Measurements from ENCODE around the gene GDNF. TPM values are rescaled to one million over a fixed set of nuclear protein-coding genes. Genes with fewer than 3 reads are reported as not detected.

The GDNF gene
- total and polyA plus RNA-seq, 2 donors: 0.07 to 0.24 TPM

DNA sequence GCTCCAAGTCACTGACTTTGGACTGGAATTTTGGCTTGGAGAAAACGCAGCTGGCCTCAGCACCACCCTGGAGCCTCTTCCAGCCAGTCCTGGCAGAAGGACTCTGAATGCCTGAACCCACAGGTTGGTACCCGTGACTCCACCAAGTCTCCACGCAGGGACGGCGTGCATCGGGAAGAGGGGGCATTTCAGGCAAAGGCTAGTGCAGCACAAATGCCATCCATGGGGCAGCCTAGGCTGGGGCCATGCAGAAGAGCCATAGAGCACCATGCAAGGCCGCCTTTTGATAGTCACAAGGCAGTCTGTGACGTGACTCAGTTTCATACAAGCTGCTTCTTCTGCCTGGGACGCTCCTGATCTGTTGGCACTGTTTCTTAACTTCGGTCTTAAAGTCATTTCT lies 28.0 kb downstream of the GDNF start:
- Histone ChIP-seq H3K4me3 (ENCODE audit: low read length in 2 of 2) (no peak overlapping the region), H3K36me3 (ENCODE audit: control insufficient read depth in 2 of 2, insufficient read depth in 2 of 2, low read length in 1 of 2) (no peaks in the 10 kb centered on the region), H3K9me3 (ENCODE audit: control insufficient read depth in 2 of 2, insufficient read depth in 1 of 2, low read length in 1 of 2) (no peaks in the 10 kb centered on the region), H3K4me1 (ENCODE audit: control insufficient read depth in 2 of 2, insufficient read depth in 2 of 2, low read length in 2 of 2) (no peaks in the 10 kb centered on the region), H3K27ac (ENCODE audit: low read depth in 1 of 2, low read length in 1 of 2) (no peak overlapping the region), H3K27me3 (ENCODE audit: control insufficient read depth in 2 of 2, insufficient read depth in 1 of 2, low read length in 1 of 2) (no peaks in the 10 kb centered on the region)
- 95% methylated on average over 10 of the region's 10 CpGs for WGBS
- DNase-seq (ENCODE audit: low read depth in 6 of 9, low spot score in 9 of 9): no peak

- no peak for DNase-seq (ENCODE audit: low read depth in 6 of 9, low spot score in 9 of 9)
- 86% methylated on average over 14 of the region's 14 CpGs for WGBS
- no peak overlapping the region for H3K4me3 ChIP-seq (ENCODE audit: low read length in 2 of 2)
- no peak overlapping the region for H3K27ac ChIP-seq (ENCODE audit: low read depth in 1 of 2, low read length in 1 of 2)
- no peaks in the 10 kb centered on the region for H3K4me1 ChIP-seq (ENCODE audit: control insufficient read depth in 2 of 2, insufficient read depth in 2 of 2, low read length in 2 of 2)
- H3K27me3 ChIP-seq (ENCODE audit: control insufficient read depth in 2 of 2, insufficient read depth in 1 of 2, low read length in 1 of 2): no peaks in the 10 kb centered on the region
- no peaks in the 10 kb centered on the region for H3K9me3 ChIP-seq (ENCODE audit: control insufficient read depth in 2 of 2, insufficient read depth in 1 of 2, low read length in 1 of 2)
- no peaks in the 10 kb centered on the region for H3K36me3 ChIP-seq (ENCODE audit: control insufficient read depth in 2 of 2, insufficient read depth in 2 of 2, low read length in 1 of 2)
Observed at GRCh38 chr5:37810311-37810710, 29.5 kb downstream of the GDNF start.

GRCh38 chr5:37808945-37809344 lies 30.9 kb downstream of the GDNF start:
- Histone ChIP-seq H3K4me3 (ENCODE audit: low read length in 2 of 2) (no peak overlapping the region), H3K27me3 (ENCODE audit: control insufficient read depth in 2 of 2, insufficient read depth in 1 of 2, low read length in 1 of 2) (no peaks in the 10 kb centered on the region), H3K36me3 (ENCODE audit: control insufficient read depth in 2 of 2, insufficient read depth in 2 of 2, low read length in 1 of 2) (no peaks in the 10 kb centered on the region), H3K4me1 (ENCODE audit: control insufficient read depth in 2 of 2, insufficient read depth in 2 of 2, low read length in 2 of 2) (no peaks in the 10 kb centered on the region), H3K27ac (ENCODE audit: low read depth in 1 of 2, low read length in 1 of 2) (no peak overlapping the region), H3K9me3 (ENCODE audit: control insufficient read depth in 2 of 2, insufficient read depth in 1 of 2, low read length in 1 of 2) (no peaks in the 10 kb centered on the region)
- no peak for DNase-seq (ENCODE audit: low read depth in 6 of 9, low spot score in 9 of 9)
- 92% methylated on average over 5 of the region's 5 CpGs for WGBS

- WGBS: 94% methylated on average over 7 of the region's 7 CpGs
Observed at GRCh38 chr5:37807621-37808301, 32.1 kb downstream of the GDNF start.

DNA sequence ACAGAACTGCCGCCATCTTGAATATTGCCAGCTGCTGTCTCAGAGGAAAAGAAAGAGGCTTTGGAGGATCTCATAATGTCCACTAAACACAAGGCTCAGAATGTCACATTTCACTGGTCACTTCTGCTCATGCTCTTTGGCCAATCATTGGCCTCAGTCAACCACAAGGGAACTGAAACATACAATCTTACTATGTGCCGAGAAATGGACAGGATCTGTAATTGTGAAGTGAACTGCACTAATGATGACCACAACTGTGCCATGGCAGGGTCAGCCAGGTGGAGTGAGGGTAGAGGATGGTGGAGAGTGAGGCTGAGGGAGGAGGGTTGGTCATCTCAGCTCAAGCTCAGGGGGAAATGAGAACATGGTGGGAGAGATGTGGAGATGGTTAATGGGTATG lies 32.8 kb downstream of the GDNF start:
- 98% methylated on average over 2 of the region's 2 CpGs for WGBS
- H3K9me3 ChIP-seq (ENCODE audit: control insufficient read depth in 2 of 2, insufficient read depth in 1 of 2, low read length in 1 of 2): no peaks in the 10 kb centered on the region
- H3K36me3 ChIP-seq (ENCODE audit: control insufficient read depth in 2 of 2, insufficient read depth in 2 of 2, low read length in 1 of 2): no peaks in the 10 kb centered on the region
- no peak overlapping the region for H3K4me3 ChIP-seq (ENCODE audit: low read length in 2 of 2)
- H3K27me3 ChIP-seq (ENCODE audit: control insufficient read depth in 2 of 2, insufficient read depth in 1 of 2, low read length in 1 of 2): no peaks in the 10 kb centered on the region
- DNase-seq (ENCODE audit: low read depth in 6 of 9, low spot score in 9 of 9): no peak
- H3K4me1 ChIP-seq (ENCODE audit: control insufficient read depth in 2 of 2, insufficient read depth in 2 of 2, low read length in 2 of 2): no peaks in the 10 kb centered on the region
- no peak overlapping the region for H3K27ac ChIP-seq (ENCODE audit: low read depth in 1 of 2, low read length in 1 of 2)

More at GRCh38 chr5:37807621-37808301, 32.1 kb downstream of the GDNF start:
- Histone ChIP-seq H3K27me3 (ENCODE audit: control insufficient read depth in 2 of 2, insufficient read depth in 1 of 2, low read length in 1 of 2) (no peaks in the 10 kb centered on the region), H3K9me3 (ENCODE audit: control insufficient read depth in 2 of 2, insufficient read depth in 1 of 2, low read length in 1 of 2) (no peaks in the 10 kb centered on the region), H3K36me3 (ENCODE audit: control insufficient read depth in 2 of 2, insufficient read depth in 2 of 2, low read length in 1 of 2) (no peaks in the 10 kb centered on the region), H3K4me1 (ENCODE audit: control insufficient read depth in 2 of 2, insufficient read depth in 2 of 2, low read length in 2 of 2) (no peaks in the 10 kb centered on the region), H3K27ac (ENCODE audit: low read depth in 1 of 2, low read length in 1 of 2) (no peak overlapping the region), H3K4me3 (ENCODE audit: low read length in 2 of 2) (no peak overlapping the region)
- DNase-seq (ENCODE audit: low read depth in 6 of 9, low spot score in 9 of 9): no peak

GRCh38 chr5:37806476-37806875 lies 33.4 kb downstream of the GDNF start:
- WGBS: 91% methylated on average over 8 of the region's 8 CpGs
- Histone ChIP-seq H3K27ac (ENCODE audit: low read depth in 1 of 2, low read length in 1 of 2) (no peak overlapping the region), H3K4me3 (ENCODE audit: low read length in 2 of 2) (no peak overlapping the region), H3K4me1 (ENCODE audit: control insufficient read depth in 2 of 2, insufficient read depth in 2 of 2, low read length in 2 of 2) (no peaks in the 10 kb centered on the region), H3K9me3 (ENCODE audit: control insufficient read depth in 2 of 2, insufficient read depth in 1 of 2, low read length in 1 of 2) (no peaks in the 10 kb centered on the region), H3K36me3 (ENCODE audit: control insufficient read depth in 2 of 2, insufficient read depth in 2 of 2, low read length in 1 of 2) (no peaks in the 10 kb centered on the region), H3K27me3 (ENCODE audit: control insufficient read depth in 2 of 2, insufficient read depth in 1 of 2, low read length in 1 of 2) (no peaks in the 10 kb centered on the region)
- DNase-seq (ENCODE audit: low read depth in 6 of 9, low spot score in 9 of 9): no peak

- H3K4me1 ChIP-seq (ENCODE audit: control insufficient read depth in 2 of 2, insufficient read depth in 2 of 2, low read length in 2 of 2): no peaks in the 10 kb centered on the region
- no peaks in the 10 kb centered on the region for H3K36me3 ChIP-seq (ENCODE audit: control insufficient read depth in 2 of 2, insufficient read depth in 2 of 2, low read length in 1 of 2)
- no peaks in the 10 kb centered on the region for H3K9me3 ChIP-seq (ENCODE audit: control insufficient read depth in 2 of 2, insufficient read depth in 1 of 2, low read length in 1 of 2)
- WGBS: 94% methylated on average over 12 of the region's 12 CpGs
- no peak overlapping the region for H3K4me3 ChIP-seq (ENCODE audit: low read length in 2 of 2)
- H3K27me3 ChIP-seq (ENCODE audit: control insufficient read depth in 2 of 2, insufficient read depth in 1 of 2, low read length in 1 of 2): no peaks in the 10 kb centered on the region
- no peak for DNase-seq (ENCODE audit: low read depth in 6 of 9, low spot score in 9 of 9)
- H3K27ac ChIP-seq (ENCODE audit: low read depth in 1 of 2, low read length in 1 of 2): no peak overlapping the region
Observed at GRCh38 chr5:37806016-37806415, 33.8 kb downstream of the GDNF start.

DNA sequence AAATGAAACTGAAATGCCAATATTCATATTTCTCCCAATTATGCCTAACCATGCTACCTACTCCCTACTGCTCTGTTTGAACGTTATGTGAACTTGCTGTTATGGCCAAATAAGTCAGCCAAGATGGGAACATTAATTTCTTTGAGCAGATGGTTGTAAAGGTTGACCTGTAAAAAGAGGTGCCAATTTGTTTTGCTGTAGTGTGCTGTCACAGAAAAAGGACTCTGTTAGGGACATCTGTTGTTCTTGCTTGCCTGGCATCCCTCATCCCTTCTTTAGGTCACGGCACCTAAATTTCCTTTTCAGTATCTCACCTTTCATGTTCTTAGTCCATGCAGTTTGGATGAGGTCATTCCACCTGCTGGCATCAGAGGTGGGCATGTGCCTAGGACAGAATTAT lies 35.4 kb downstream of the GDNF start:
- Histone ChIP-seq H3K36me3 (ENCODE audit: control insufficient read depth in 2 of 2, insufficient read depth in 2 of 2, low read length in 1 of 2) (no peaks in the 10 kb centered on the region), H3K27ac (ENCODE audit: low read depth in 1 of 2, low read length in 1 of 2) (no peak overlapping the region), H3K9me3 (ENCODE audit: control insufficient read depth in 2 of 2, insufficient read depth in 1 of 2, low read length in 1 of 2) (no peaks in the 10 kb centered on the region), H3K27me3 (ENCODE audit: control insufficient read depth in 2 of 2, insufficient read depth in 1 of 2, low read length in 1 of 2) (no peaks in the 10 kb centered on the region), H3K4me1 (ENCODE audit: control insufficient read depth in 2 of 2, insufficient read depth in 2 of 2, low read length in 2 of 2) (no peaks in the 10 kb centered on the region), H3K4me3 (ENCODE audit: low read length in 2 of 2) (no peak overlapping the region)
- DNase-seq (ENCODE audit: low read depth in 6 of 9, low spot score in 9 of 9): no peak
- WGBS: 91% methylated on average over 2 of the region's 2 CpGs

DNA sequence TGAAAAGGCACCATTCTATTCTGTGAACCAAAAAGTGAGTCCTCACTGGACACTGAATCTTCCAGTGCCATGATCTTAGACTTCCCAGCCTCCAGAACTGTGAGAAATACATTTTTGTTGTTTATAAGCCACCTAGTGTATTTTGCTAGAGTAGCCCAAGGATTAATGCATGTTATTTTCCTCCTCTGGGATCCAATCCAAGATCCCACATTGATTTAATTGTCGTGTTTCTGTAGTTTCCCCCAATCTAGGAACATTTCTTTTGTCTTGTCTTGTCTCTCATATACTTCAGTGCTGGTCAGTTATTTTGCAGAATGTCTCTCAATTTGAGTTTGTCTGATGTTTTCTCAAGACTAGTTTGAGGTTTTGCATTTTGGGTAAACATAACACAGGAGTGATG lies 36.4 kb downstream of the GDNF start:
- H3K36me3 ChIP-seq (ENCODE audit: control insufficient read depth in 2 of 2, insufficient read depth in 2 of 2, low read length in 1 of 2): no peaks in the 10 kb centered on the region
- H3K27ac ChIP-seq (ENCODE audit: low read depth in 1 of 2, low read length in 1 of 2): no peak overlapping the region
- WGBS: 79% methylated on average over 1 of the region's 1 CpG
- no peak for DNase-seq (ENCODE audit: low read depth in 6 of 9, low spot score in 9 of 9)
- no peaks in the 10 kb centered on the region for H3K9me3 ChIP-seq (ENCODE audit: control insufficient read depth in 2 of 2, insufficient read depth in 1 of 2, low read length in 1 of 2)
- no peaks in the 10 kb centered on the region for H3K27me3 ChIP-seq (ENCODE audit: control insufficient read depth in 2 of 2, insufficient read depth in 1 of 2, low read length in 1 of 2)
- H3K4me3 ChIP-seq (ENCODE audit: low read length in 2 of 2): no peak overlapping the region
- no peaks in the 10 kb centered on the region for H3K4me1 ChIP-seq (ENCODE audit: control insufficient read depth in 2 of 2, insufficient read depth in 2 of 2, low read length in 2 of 2)
